Measurements from ENCODE around the gene SPSB1.

GRCh38 chr1:9257851-9258250 is 34.8 kb upstream of the SPSB1 start:
- TF ChIP-seq CTCF (conservative IDR thresholded peaks at IDR 0.05 in 1 of 2, IDR thresholded peaks at IDR 0.05 in 1 of 2; ENCODE audit: extremely low read depth in 1 of 2, insufficient read depth in 1 of 2, low read depth in 1 of 2, low read length in 2 of 2) (no peak), EZH2 (IDR thresholded peaks at IDR 0.05; ENCODE audit: borderline replicate concordance, low read length) (no peak)

Measured in mammary epithelial cell (primary cell).